HG03039 (cell line): ENCODE data around the gene OR5L2.
"Not testable (repeated sequence)": the region's sequence is repeated elsewhere in the genome, so short reads cannot be mapped to it uniquely, and the experiment has no call there.

ENCODE experiments used
- ATAC-seq: cut with Tn5 transposase; IDR thresholded peaks from one replicate; pipeline ENCODE4 v1.9.1; 2021; ENCODE audit warnings: mild to moderate bottlenecking, moderate library complexity; ENCODE audit not compliant: unreplicated experiment

Gene OR5L2

GRCh38 chr11:55826919-55827318 lies at the start of gene OR5L2:
OR5L2 (plus strand) TSS chr11:55827219; CDS start chr11:55827219, 0 bp downstream.
- ATAC-seq, result no peak

DNA sequence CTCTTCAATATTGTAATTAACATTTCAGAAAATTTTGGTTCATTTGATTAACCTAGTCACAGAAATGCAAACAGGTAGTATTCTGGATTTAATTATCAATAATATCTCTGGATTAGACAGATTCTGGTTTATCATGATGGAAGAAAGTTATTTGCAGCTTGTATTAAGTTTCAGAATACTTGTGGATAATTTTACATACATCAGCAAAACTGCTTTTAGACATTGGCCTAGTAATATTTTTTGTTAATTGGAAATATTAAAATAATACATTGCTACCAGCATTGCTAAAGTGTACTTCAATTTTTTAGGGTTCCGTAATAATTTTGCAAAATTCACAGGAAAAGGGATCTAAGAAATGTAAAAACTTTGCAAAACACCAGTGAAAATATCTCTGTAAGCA lies 35.4 kb upstream of the OR5L2 start:
- ATAC-seq, result no peak

DNA sequence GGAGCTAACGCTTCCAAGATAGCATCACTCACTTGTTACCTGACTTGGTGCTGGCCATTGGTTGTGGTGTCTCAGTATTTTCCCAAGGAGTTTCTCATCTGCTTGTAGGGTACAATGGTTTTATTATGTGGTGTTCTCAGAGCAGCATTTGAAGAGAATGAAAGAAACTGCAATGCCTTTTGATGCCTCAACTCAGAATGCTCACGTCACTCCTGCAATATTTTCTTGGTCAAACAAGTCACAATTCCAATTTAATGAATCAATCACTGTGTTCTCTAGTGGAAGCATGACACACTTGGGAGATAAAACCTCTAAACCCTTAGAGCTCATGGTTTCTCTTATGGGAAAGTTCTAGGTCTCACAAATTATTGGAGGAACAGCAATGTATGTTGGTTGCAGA lies 33.7 kb upstream of the OR5L2 start:
- ATAC-seq, result no peak

GRCh38 chr11:55795256-55795655 lies 31.8 kb upstream of the OR5L2 start, which contains the start of gene OR5D14:
OR5D14 (plus strand) TSS chr11:55795556; CDS start chr11:55795556, 0 bp downstream.
- no peak for ATAC-seq

DNA sequence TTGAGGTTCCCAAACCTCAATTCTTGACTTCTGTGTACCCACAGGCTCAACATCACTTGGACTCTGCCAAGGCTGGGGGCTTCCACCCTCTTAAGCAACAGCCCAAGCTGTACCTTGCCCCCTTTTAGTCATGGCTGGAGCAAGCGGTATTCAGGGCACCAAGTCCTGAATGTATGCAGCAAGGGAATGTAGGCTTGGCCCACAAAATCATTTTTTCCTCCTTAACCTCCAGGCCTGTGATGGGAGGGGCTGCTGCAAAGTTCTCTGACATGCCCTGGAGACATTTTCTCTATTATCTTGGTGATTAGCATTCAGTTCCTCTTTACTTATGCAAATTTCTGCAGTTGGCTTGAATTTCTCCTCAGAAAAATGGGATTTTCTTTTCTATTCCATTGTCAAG lies 20.8 kb upstream of the OR5L2 start:
- no peak for ATAC-seq

- no peak for ATAC-seq
Observed at GRCh38 chr11:55811067-55811466, 16.0 kb upstream of the OR5L2 start, which contains the start of gene OR5L1. OR5L1 (plus strand) TSS chr11:55811367; CDS start chr11:55811467, 100 bp downstream.

DNA sequence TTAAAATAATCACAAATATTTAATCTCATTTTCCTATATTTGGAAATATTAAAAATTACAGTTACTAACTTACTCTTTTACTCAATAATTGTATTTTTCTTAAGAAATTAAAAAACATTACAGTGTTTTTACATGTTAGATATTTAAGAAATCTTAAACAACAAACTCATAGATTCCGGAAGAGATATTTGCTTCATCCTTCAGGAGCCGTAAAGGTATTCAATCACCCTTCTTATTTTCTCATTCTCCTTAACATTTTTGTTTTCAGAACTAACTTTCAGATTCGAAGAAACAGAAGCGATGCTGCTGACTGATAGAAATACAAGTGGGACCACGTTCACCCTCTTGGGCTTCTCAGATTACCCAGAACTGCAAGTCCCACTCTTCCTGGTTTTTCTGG lies 7.7 kb upstream of the OR5L2 start, which contains the start of gene OR5D18:
Gene OR5D18 (plus strand): TSS at position 301 of the 400 bp plus-strand sequence. CDS start 0 bp downstream, at position 301.
- ATAC-seq, result no peak

- no peak for ATAC-seq
Observed at GRCh38 chr11:55838452-55838851, 11.4 kb downstream of the OR5L2 start, which contains the start of gene OR5D16. OR5D16 (plus strand) TSS chr11:55838752; CDS start chr11:55838752, 0 bp downstream.

GRCh38 chr11:55847453-55847852 lies 20.4 kb downstream of the OR5L2 start:
- no peak for ATAC-seq

DNA sequence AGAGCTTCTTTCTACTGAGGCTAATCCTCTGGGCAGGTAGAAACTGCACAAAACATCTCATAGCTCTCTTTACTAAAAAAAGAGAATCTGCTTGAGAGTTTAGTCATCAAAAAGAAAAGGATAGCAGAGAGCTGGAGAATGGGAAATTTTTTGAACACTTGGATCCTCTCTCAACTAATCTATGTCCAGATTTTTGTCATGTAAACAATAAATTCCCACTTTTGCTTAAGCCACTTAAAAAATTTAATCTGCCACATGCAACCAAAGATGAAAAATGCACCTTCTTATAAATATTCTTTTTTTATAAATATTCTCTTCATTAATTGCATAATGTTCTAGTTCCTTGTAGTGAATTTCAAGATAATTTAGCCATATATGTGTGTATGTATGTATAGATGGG lies 22.0 kb downstream of the OR5L2 start:
- no peak for ATAC-seq

- no peak for ATAC-seq
Observed at GRCh38 chr11:55852141-55852540, 25.1 kb downstream of the OR5L2 start.

DNA sequence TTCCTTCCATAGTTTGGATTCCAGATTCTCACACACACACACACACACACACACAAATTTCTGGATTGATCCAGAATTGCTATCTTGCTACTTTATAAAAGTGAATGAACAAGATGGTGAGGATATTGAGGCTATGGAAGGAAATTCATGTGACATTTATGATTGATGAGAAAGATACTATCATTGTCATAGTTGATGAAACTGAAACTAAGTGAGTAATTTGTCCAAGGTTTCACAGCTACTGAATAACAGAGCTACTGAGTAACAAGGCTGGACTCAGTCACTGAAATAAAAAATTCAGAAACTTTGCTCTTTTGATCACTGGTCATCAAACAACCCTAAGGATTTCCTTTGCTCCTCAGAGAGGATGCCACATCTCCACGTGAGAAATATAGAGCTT lies 27.7 kb downstream of the OR5L2 start:
- ATAC-seq, result no peak

GRCh38 chr11:55867354-55867753 lies 40.3 kb downstream of the OR5L2 start:
- not testable (repeated sequence) for ATAC-seq

GRCh38 chr11:55872731-55873130 lies 45.7 kb downstream of the OR5L2 start:
- ATAC-seq, result not testable (repeated sequence)

DNA sequence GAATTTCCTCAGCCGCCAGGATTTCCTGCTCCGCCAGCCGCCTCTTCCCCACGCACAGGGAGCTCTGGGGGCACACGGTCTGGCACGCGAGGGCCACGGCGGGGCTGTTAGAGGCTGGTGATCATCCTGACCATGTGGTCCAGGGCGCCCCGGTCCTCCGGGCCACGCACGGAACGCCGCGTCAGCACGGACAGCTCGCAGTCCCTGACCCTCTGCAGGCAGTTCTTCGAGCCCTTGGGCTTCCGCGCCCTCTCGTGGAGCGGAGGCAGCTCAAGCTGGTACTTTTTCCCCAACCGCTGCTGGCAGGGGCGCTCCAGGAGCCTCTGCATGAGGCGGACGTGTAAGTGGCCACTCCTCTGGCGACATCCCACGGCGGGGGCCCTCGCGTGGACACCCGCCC lies 46.1 kb downstream of the OR5L2 start:
- not testable (repeated sequence) for ATAC-seq
